ENCODE results near the gene NPAT. TPM values are rescaled to one million over a fixed set of nuclear protein-coding genes. Genes with fewer than 3 reads are reported as not detected.
A peak's percentile ranks its signal among the peaks of the same experiment; 100 is the strongest.

Gene NPAT
- total and polyA plus RNA-seq, 2 of the 13 experiments (the other 11 are each of a cell fraction or from before 2014, with no cell fraction given), result 4.4 to 11.2 TPM

DNA sequence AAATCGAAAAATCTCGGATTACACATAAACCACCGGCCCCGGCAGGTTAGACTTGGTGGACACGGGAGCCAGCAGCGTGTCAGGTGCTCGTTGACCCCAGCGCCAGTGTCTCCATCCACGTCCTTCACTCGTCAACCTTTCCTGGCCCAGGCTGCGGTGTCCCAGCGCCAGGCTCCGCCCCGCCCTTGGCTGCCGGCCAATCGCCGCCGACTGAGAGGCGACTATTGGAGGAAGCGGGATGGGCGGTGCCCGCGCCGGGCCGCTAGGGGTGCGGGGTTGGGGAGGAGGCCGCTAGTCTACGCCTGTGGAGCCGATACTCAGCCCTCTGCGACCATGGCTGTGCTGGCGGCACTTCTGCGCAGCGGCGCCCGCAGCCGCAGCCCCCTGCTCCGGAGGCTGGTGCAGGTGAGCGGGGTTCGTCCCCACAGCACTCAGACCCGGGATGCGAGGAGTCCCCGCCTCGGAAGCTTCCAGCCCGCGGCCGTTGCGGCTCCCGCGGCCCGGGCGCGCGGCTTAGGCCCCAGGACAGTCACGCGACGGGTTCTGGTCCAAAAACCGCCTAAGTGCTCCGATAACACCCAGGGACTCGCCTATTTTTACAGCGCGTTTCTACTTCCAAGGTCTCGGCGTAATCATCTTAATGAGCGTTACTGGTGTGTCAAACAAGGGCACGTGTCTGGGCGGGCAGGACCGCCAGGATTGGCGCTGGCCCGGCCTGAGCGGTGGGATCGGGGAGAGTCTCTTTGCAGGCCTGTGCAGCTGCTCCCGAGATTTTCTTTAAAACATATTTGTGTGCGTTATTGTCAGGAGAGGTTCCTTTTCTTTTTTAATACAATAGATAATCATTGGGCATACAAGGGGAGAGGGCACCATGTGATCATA, 100.9 kb downstream of the NPAT start, which contains the start of gene ACAT1 (continued):
- TF ChIP-seq, protein P1, sequence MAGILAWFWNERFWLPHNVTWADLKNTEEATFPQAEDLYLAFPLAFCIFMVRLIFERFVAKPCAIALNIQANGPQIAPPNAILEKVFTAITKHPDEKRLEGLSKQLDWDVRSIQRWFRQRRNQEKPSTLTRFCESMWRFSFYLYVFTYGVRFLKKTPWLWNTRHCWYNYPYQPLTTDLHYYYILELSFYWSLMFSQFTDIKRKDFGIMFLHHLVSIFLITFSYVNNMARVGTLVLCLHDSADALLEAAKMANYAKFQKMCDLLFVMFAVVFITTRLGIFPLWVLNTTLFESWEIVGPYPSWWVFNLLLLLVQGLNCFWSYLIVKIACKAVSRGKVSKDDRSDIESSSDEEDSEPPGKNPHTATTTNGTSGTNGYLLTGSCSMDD (CRISPR knock-in tag; IDR thresholded peaks at IDR 0.05), result no peak
- no peak for TF ChIP-seq MIER3 (CRISPR knock-in tag; IDR thresholded peaks at IDR 0.05; ENCODE audit: borderline replicate concordance)
- TF ChIP-seq, protein P2, sequence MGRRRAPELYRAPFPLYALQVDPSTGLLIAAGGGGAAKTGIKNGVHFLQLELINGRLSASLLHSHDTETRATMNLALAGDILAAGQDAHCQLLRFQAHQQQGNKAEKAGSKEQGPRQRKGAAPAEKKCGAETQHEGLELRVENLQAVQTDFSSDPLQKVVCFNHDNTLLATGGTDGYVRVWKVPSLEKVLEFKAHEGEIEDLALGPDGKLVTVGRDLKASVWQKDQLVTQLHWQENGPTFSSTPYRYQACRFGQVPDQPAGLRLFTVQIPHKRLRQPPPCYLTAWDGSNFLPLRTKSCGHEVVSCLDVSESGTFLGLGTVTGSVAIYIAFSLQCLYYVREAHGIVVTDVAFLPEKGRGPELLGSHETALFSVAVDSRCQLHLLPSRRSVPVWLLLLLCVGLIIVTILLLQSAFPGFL (CRISPR knock-in tag; IDR thresholded peaks at IDR 0.05), result no peak
- 0 out of 2 replicates have a peak, but pooled peaks have one; percentile 61 for TF ChIP-seq ZFP36L1 (CRISPR knock-in tag; IDR thresholded peaks at IDR 0.05)
- no peak for TF ChIP-seq ATF7 (IDR thresholded peaks at IDR 0.05)
- no peak for TF ChIP-seq ATF7 (CRISPR knock-in tag; IDR thresholded peaks at IDR 0.05)
- TF ChIP-seq SOX5 (CRISPR knock-in tag; IDR thresholded peaks at IDR 0.05; ENCODE audit: borderline replicate concordance), result peak; percentile 32; the same call in 1 of the 2 replicates
- TF ChIP-seq RFXAP (CRISPR knock-in tag; IDR thresholded peaks at IDR 0.05; ENCODE audit: borderline replicate concordance), result peak; percentile 71; the same call in 1 of the 2 replicates
- no peak for TF ChIP-seq MEIS2 (CRISPR knock-in tag; IDR thresholded peaks at IDR 0.05)
- TF ChIP-seq, protein P3, sequence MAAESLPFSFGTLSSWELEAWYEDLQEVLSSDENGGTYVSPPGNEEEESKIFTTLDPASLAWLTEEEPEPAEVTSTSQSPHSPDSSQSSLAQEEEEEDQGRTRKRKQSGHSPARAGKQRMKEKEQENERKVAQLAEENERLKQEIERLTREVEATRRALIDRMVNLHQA (CRISPR knock-in tag; IDR thresholded peaks at IDR 0.05), result no peak
- TF ChIP-seq ZNF263 (CRISPR knock-in tag; IDR thresholded peaks at IDR 0.05), result peak; percentile 41; the same call in 1 of the 2 replicates
- TF ChIP-seq ZNF496 (CRISPR knock-in tag; IDR thresholded peaks at IDR 0.05; ENCODE audit: insufficient replicate concordance), result no peak
- no peak; the same call in 1 of the 2 replicates for TF ChIP-seq ZKSCAN8 (CRISPR knock-in tag; IDR thresholded peaks at IDR 0.05; ENCODE audit: borderline replicate concordance)
- 0 out of 2 replicates have a peak, but pooled peaks have one; percentile 23 for TF ChIP-seq ZBTB20 (CRISPR knock-in tag; IDR thresholded peaks at IDR 0.05; ENCODE audit: borderline replicate concordance, low read depth)
- no peak for TF ChIP-seq FIP1L1 (IDR thresholded peaks at IDR 0.05; ENCODE audit: borderline replicate concordance, insufficient read depth, low read depth, low read length)
- TF ChIP-seq ZNF431 (CRISPR knock-in tag; IDR thresholded peaks at IDR 0.05; ENCODE audit: borderline replicate concordance, low read depth), result no peak
- no peak for TF ChIP-seq IKZF4 (CRISPR knock-in tag; IDR thresholded peaks at IDR 0.05; ENCODE audit: borderline replicate concordance, low read depth, not compliant biosample characterization)
- TF ChIP-seq, protein P4, sequence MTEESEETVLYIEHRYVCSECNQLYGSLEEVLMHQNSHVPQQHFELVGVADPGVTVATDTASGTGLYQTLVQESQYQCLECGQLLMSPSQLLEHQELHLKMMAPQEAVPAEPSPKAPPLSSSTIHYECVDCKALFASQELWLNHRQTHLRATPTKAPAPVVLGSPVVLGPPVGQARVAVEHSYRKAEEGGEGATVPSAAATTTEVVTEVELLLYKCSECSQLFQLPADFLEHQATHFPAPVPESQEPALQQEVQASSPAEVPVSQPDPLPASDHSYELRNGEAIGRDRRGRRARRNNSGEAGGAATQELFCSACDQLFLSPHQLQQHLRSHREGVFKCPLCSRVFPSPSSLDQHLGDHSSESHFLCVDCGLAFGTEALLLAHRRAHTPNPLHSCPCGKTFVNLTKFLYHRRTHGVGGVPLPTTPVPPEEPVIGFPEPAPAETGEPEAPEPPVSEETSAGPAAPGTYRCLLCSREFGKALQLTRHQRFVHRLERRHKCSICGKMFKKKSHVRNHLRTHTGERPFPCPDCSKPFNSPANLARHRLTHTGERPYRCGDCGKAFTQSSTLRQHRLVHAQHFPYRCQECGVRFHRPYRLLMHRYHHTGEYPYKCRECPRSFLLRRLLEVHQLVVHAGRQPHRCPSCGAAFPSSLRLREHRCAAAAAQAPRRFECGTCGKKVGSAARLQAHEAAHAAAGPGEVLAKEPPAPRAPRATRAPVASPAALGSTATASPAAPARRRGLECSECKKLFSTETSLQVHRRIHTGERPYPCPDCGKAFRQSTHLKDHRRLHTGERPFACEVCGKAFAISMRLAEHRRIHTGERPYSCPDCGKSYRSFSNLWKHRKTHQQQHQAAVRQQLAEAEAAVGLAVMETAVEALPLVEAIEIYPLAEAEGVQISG (CRISPR knock-in tag; IDR thresholded peaks at IDR 0.05), result peak; percentile 63
- TF ChIP-seq, protein P5, sequence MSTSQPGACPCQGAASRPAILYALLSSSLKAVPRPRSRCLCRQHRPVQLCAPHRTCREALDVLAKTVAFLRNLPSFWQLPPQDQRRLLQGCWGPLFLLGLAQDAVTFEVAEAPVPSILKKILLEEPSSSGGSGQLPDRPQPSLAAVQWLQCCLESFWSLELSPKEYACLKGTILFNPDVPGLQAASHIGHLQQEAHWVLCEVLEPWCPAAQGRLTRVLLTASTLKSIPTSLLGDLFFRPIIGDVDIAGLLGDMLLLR (CRISPR knock-in tag; IDR thresholded peaks at IDR 0.05), result peak; percentile 66
- no peak for TF ChIP-seq ZNF296 (CRISPR knock-in tag; conservative IDR thresholded peaks at IDR 0.05)
- TF ChIP-seq, protein P6, sequence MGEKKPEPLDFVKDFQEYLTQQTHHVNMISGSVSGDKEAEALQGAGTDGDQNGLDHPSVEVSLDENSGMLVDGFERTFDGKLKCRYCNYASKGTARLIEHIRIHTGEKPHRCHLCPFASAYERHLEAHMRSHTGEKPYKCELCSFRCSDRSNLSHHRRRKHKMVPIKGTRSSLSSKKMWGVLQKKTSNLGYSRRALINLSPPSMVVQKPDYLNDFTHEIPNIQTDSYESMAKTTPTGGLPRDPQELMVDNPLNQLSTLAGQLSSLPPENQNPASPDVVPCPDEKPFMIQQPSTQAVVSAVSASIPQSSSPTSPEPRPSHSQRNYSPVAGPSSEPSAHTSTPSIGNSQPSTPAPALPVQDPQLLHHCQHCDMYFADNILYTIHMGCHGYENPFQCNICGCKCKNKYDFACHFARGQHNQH (CRISPR knock-in tag; IDR thresholded peaks at IDR 0.05), result peak; percentile 45; the same call in 1 of the 2 replicates
- TF ChIP-seq ZSCAN22 (CRISPR knock-in tag; IDR thresholded peaks at IDR 0.05), result no peak

Measured in HepG2 (cell line).